ENCODE data around the gene GPC4. TPM values are rescaled to one million over a fixed set of nuclear protein-coding genes. Genes with fewer than 3 reads are reported as not detected.

The GPC4 gene
- total RNA-seq, 2 experiments from 2014 or later = not detected

GRCh38 chrX:133402830-133403625, 12.3 kb downstream of the GPC4 start:
- DNase-seq = no peak
- intact Hi-C loops (cut with micrococcal nuclease) = no loop called here
- no peaks in the 10 kb centered on the region for H3K36me3 Mint-ChIP-seq
- no peaks in the 10 kb centered on the region for H3K27me3 Mint-ChIP-seq
- H3K27ac Mint-ChIP-seq = no peak overlapping the region
- H3K9me3 Mint-ChIP-seq = no peaks in the 10 kb centered on the region
- no peak overlapping the region for H3K4me3 Mint-ChIP-seq
- CTCF ChIA-PET = no interaction called here
- H3K4me1 Mint-ChIP-seq (ENCODE audit: low read depth) = peaks cover 4% of the 10 kb centered on the region
- POLR2A ChIA-PET = no interaction called here

- peaks cover 4% of the 10 kb centered on the region for H3K4me1 Mint-ChIP-seq (ENCODE audit: low read depth)
- H3K4me3 Mint-ChIP-seq = no peak overlapping the region
- no peaks in the 10 kb centered on the region for H3K9me3 Mint-ChIP-seq
- ChIA-PET POLR2A (no interaction called here), CTCF (no interaction called here)
- intact Hi-C loops (cut with micrococcal nuclease) = no loop called here
- H3K36me3 Mint-ChIP-seq = no peaks in the 10 kb centered on the region
- H3K27me3 Mint-ChIP-seq = no peaks in the 10 kb centered on the region
- H3K27ac Mint-ChIP-seq = no peak overlapping the region
- no peak for DNase-seq
Measured at GRCh38 chrX:133402042-133402453, 13.2 kb downstream of the GPC4 start.

- H3K4me1 Mint-ChIP-seq (ENCODE audit: low read depth) = peaks cover 4% of the 10 kb centered on the region
- ChIA-PET POLR2A (no interaction called here), CTCF (no interaction called here)
- DNase-seq = no peak
- H3K27me3 Mint-ChIP-seq = no peaks in the 10 kb centered on the region
- no peaks in the 10 kb centered on the region for H3K9me3 Mint-ChIP-seq
- intact Hi-C loops (cut with micrococcal nuclease) = no loop called here
- no peak overlapping the region for H3K4me3 Mint-ChIP-seq
- no peak overlapping the region for H3K27ac Mint-ChIP-seq
- no peaks in the 10 kb centered on the region for H3K36me3 Mint-ChIP-seq
Measured at GRCh38 chrX:133401536-133401935, 13.8 kb downstream of the GPC4 start.

- DNase-seq = no peak
- Mint-ChIP-seq H3K27me3 (no peaks in the 10 kb centered on the region), H3K9me3 (no peaks in the 10 kb centered on the region), H3K4me1 (ENCODE audit: low read depth) (peaks cover 4% of the 10 kb centered on the region), H3K4me3 (no peak overlapping the region), H3K27ac (no peak overlapping the region), H3K36me3 (no peaks in the 10 kb centered on the region)
- ChIA-PET POLR2A (no interaction called here), CTCF (no interaction called here)
- intact Hi-C loops (cut with micrococcal nuclease) = no loop called here
Measured at GRCh38 chrX:133399411-133399810, 15.9 kb downstream of the GPC4 start.

GRCh38 chrX:133394765-133395164, 20.5 kb downstream of the GPC4 start:
- H3K4me1 Mint-ChIP-seq (ENCODE audit: low read depth) = no peaks in the 10 kb centered on the region
- ChIA-PET POLR2A (no interaction called here), CTCF (no interaction called here)
- no peaks in the 10 kb centered on the region for H3K9me3 Mint-ChIP-seq
- H3K27me3 Mint-ChIP-seq = no peaks in the 10 kb centered on the region
- no peak overlapping the region for H3K4me3 Mint-ChIP-seq
- DNase-seq = no peak
- H3K27ac Mint-ChIP-seq = no peak overlapping the region
- intact Hi-C loops (cut with micrococcal nuclease) = no loop called here
- H3K36me3 Mint-ChIP-seq = no peaks in the 10 kb centered on the region

DNA sequence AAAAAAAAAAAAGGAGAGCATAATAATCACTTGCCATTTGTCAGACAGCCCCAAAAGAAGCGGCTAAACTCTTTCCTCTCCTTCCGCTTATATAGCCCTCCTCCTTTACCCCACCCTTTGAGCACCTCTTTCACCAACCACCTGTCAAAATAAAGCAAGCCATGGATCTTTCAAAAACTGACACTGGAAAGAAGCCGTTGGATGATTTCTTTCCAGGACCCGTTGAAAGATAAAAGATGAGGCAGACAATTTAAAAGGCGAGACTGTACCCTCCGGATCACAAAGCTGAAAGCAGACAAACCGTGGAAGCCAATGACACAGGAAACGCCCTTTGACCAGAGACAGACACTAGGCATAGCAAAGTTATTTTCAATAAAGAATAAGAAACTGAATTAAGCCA, 22.6 kb downstream of the GPC4 start:
- POLR2A ChIA-PET = no interaction called here
- Mint-ChIP-seq H3K4me3 (no peak overlapping the region), H3K9me3 (no peaks in the 10 kb centered on the region), H3K36me3 (no peaks in the 10 kb centered on the region), H3K4me1 (ENCODE audit: low read depth) (no peaks in the 10 kb centered on the region), H3K27me3 (peaks cover 3% of the 10 kb centered on the region), H3K27ac (no peak overlapping the region)
- intact Hi-C loops (cut with micrococcal nuclease) = no loop called here
- DNase-seq = no peak
- CTCF ChIA-PET = no interaction called here

DNA sequence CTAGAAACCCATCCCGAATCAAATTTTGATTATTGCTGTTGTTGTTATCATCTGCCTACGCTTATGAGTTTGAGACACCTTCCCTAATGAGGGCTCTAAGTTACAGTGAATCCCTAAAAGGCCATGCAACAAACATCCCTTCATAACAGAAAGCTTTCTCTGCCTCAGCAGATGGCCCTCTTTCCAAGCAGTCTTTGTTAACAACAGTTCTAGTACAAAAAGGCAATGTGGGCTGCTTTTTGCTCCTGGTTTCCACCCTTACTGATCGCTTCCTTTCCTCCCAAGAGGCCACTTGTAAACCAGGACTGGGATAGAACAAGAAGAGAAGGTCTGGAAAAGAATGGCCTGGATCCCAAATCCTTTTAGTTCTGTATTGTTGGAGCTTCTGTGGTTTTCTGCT, 24.2 kb downstream of the GPC4 start:
- ChIA-PET CTCF (interaction anchor here (0.7 kb wide), 1 partner anchor 424 kb away, joined by 3 read pairs; no protein-coding TSS in a partner anchor), POLR2A (no interaction called here)
- no peak for DNase-seq
- Mint-ChIP-seq H3K36me3 (no peaks in the 10 kb centered on the region), H3K4me1 (ENCODE audit: low read depth) (no peaks in the 10 kb centered on the region), H3K27me3 (peaks cover 3% of the 10 kb centered on the region), H3K4me3 (no peak overlapping the region), H3K27ac (no peak overlapping the region), H3K9me3 (no peaks in the 10 kb centered on the region)
- intact Hi-C loops (cut with micrococcal nuclease) = no loop called here

GRCh38 chrX:133390676-133391075, 24.6 kb downstream of the GPC4 start:
- Mint-ChIP-seq H3K36me3 (no peaks in the 10 kb centered on the region), H3K27me3 (peaks cover 3% of the 10 kb centered on the region), H3K9me3 (no peaks in the 10 kb centered on the region), H3K4me3 (no peak overlapping the region), H3K27ac (no peak overlapping the region), H3K4me1 (ENCODE audit: low read depth) (no peaks in the 10 kb centered on the region)
- POLR2A ChIA-PET = no interaction called here
- intact Hi-C loops (cut with micrococcal nuclease) = no loop called here
- CTCF ChIA-PET = no interaction called here
- DNase-seq = no peak

- Mint-ChIP-seq H3K36me3 (no peaks in the 10 kb centered on the region), H3K4me3 (no peak overlapping the region), H3K4me1 (ENCODE audit: low read depth) (no peaks in the 10 kb centered on the region), H3K27me3 (peaks cover 3% of the 10 kb centered on the region), H3K9me3 (no peaks in the 10 kb centered on the region), H3K27ac (no peak overlapping the region)
- DNase-seq = no peak
- intact Hi-C loops (cut with micrococcal nuclease) = no loop called here
- ChIA-PET POLR2A (no interaction called here), CTCF (no interaction called here)
Measured at GRCh38 chrX:133389975-133390374, 25.3 kb downstream of the GPC4 start.

DNA sequence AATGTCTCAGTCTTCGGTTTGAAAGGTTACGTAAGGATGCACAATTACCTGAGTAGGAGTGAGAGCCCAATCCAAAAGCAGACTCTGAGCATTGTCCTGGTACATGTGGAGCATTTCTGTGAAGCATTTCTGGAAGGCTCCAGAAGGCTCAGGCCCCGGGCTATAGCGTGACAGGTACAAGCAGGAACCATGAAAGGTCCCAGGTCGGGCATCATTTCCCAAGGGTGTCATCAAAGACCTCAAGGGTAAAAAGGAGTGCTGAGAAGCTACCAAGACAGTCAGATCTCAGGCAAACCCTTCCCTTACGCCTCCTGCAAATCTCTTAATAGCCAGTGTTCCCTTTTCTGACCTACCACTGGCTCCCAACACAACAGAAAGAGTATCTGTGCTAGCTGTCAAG, 30.8 kb downstream of the GPC4 start:
- no peaks in the 10 kb centered on the region for H3K9me3 Mint-ChIP-seq
- peaks cover 3% of the 10 kb centered on the region for H3K27me3 Mint-ChIP-seq
- no peaks in the 10 kb centered on the region for H3K4me1 Mint-ChIP-seq (ENCODE audit: low read depth)
- no peaks in the 10 kb centered on the region for H3K36me3 Mint-ChIP-seq
- no peak overlapping the region for H3K4me3 Mint-ChIP-seq
- intact Hi-C loops (cut with micrococcal nuclease) = no loop called here
- POLR2A ChIA-PET = no interaction called here
- no peak for DNase-seq
- no peak overlapping the region for H3K27ac Mint-ChIP-seq
- CTCF ChIA-PET = no interaction called here

- H3K27me3 Mint-ChIP-seq = no peaks in the 10 kb centered on the region
- intact Hi-C loops (cut with micrococcal nuclease) = no loop called here
- ChIA-PET CTCF (no interaction called here), POLR2A (no interaction called here)
- no peaks in the 10 kb centered on the region for H3K9me3 Mint-ChIP-seq
- H3K4me3 Mint-ChIP-seq = no peak overlapping the region
- no peak for DNase-seq
- no peaks in the 10 kb centered on the region for H3K4me1 Mint-ChIP-seq (ENCODE audit: low read depth)
- H3K36me3 Mint-ChIP-seq = no peaks in the 10 kb centered on the region
- H3K27ac Mint-ChIP-seq = no peak overlapping the region
Measured at GRCh38 chrX:133380711-133381619, 34.3 kb downstream of the GPC4 start.

- H3K36me3 Mint-ChIP-seq = no peaks in the 10 kb centered on the region
- ChIA-PET CTCF (no interaction called here), POLR2A (no interaction called here)
- H3K27me3 Mint-ChIP-seq = no peaks in the 10 kb centered on the region
- H3K27ac Mint-ChIP-seq = no peak overlapping the region
- DNase-seq = no peak
- intact Hi-C loops (cut with micrococcal nuclease) = no loop called here
- no peak overlapping the region for H3K4me3 Mint-ChIP-seq
- H3K9me3 Mint-ChIP-seq = no peaks in the 10 kb centered on the region
- no peaks in the 10 kb centered on the region for H3K4me1 Mint-ChIP-seq (ENCODE audit: low read depth)
Measured at GRCh38 chrX:133376422-133376821, 38.9 kb downstream of the GPC4 start.
